ENCODE data around the gene ASCC1.
A peak's percentile ranks its signal among the peaks of the same experiment; 100 is the strongest.
"Not testable (repeated sequence)": the region's sequence is repeated elsewhere in the genome, so short reads cannot be mapped to it uniquely, and the experiment has no call there.

The ASCC1 gene

DNA sequence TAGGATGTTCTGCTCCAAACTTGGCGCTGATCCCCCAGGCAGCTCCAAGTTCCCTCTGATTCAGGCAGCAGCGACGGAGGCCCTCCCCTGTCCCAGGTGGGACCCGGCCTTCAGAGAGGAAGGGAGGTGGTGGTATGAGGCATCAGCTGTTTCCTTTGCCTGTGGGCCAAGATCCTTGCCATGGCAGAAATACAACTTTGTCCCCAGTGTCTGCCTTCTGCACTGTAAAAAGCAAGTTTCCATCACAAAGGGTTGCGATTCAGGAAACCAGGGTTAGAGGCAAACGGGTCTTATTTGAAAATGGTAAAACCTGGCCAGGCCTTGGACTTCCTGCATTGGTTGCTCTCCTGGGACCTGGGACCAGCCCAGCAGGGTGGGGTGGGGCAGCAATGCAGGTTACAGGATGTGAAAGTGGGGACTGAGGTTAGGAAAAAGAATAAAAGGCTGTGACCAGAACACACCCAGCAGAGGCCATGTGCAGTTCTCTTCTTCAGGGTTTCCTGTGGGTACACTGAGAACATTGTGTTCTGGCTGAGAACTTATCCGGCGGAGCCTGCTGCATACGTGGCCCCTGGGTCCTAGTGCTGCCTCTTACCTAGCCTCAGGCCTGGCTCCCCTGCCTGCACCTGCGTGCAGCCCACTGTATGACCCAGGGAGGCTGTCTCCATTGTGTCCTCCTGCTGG, 32.5 kb upstream of the ASCC1 start:
- DNase-seq, result peak; percentile 72

GRCh38 chr10:72245949-72246525, 30.0 kb upstream of the ASCC1 start:
- DNase-seq, result no peak

DNA sequence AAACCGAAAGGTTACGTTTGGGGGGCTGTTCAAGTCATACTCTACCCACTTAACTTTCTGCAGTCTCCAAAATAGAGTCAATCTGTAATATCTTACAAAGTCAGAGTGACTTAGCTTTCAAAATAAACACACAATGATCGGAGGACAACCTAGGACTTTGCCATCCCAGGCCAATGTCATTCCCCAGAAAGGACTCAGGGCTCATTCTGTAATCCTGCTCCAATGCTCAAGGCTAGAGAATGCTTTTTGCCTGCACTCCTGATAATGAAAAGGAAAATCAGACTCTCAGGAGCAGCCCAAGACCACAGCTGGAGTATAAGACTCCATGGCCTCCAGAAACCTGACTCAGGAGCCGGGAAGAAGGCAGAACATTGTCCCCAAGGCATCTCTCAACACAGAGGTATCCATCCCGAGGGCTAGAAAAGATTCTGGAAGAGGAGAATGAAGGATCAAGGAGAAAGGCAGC, 28.5 kb upstream of the ASCC1 start:
- no peak for DNase-seq

- DNase-seq, result peak; percentile 78
Observed at GRCh38 chr10:72243822-72244437, 27.9 kb upstream of the ASCC1 start.

DNA sequence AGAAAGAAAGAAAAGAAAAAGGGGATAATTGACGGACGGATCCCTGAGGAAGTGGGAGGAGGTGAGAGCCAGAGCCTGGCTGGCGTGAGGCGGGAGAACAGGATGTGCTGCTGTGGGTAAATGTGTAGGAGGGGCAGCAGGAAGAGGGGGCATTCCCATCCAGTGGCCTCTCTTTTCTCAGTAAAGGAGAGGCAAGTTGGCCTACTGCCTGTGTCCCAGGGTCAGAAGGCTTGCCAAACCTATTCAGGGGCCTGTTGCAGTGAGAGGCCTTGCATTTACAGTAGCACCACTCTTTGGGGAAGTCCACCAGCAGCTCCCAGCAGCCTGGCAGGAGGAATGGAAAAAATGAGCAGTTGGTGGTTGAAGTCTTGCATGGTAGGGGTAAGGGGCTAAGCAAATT, 26.6 kb upstream of the ASCC1 start:
- no peak for DNase-seq

DNA sequence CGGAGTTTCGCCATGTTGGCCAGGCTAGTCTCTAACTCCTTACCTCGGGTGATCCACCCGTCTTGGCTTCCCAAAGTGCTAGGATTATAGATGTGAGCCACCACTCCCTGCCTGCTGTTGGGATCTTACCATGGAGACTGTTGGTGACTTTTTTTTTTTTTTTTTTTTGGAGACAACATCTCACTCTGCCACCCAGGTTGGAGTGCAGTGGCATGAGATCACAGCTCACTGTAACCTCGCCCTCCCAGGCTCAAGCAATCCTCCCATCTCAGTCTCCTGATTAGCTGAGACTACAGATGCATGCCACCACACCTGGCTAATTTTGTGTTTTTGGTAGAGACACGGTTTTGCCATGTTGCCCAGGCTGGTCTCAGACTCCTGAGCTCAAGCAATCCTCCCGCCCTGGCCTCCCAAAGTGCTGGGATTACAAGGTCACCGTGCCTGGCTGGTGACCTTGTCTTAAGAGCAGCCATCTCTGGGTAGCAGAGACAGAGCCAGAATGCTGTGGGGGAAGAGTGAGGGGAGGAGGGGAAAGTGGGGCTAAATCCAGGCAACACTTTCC, 25.7 kb upstream of the ASCC1 start:
- no peak for DNase-seq

GRCh38 chr10:72240371-72240770, 24.3 kb upstream of the ASCC1 start:
- DNase-seq, result no peak

- DNase-seq, result no peak
Observed at GRCh38 chr10:72239409-72239808, 23.3 kb upstream of the ASCC1 start.

DNA sequence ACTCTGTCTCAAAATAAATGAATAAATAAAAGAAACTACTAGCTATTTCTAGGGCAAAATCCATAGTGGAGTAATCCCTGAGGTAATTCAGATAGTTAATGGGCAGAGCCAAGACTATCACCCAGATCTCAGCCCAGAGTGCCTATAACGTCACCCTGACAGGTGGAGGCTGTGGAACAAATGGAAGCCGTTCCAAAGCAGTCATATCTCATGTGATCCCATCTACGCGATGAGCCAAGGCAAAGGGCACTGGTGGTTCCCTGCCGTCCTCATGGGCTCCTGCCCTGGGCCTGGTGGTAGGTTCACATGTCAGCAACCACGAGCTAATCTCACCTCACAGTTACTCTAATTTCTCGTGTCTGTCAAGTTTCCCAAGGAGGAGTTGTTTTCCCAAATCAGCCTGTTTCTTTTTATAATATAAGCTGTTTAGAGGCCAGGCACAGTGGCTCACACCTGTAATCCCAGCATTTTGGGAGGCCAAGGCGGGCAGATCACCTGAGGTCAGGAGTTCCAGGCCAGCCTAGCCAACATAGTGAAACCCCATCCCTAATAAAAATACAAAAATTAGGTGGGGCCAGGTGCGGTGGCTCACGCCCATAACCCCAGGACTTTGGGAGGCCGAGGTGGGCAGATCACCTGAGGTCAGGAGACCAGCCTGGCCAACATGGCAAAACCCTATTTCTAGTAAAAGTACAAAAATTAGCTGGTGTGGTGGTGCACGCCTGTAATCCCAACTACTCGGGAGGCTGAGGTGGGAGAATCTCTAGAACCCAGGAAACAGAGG, 22.5 kb upstream of the ASCC1 start:
- no peak for DNase-seq

DNA sequence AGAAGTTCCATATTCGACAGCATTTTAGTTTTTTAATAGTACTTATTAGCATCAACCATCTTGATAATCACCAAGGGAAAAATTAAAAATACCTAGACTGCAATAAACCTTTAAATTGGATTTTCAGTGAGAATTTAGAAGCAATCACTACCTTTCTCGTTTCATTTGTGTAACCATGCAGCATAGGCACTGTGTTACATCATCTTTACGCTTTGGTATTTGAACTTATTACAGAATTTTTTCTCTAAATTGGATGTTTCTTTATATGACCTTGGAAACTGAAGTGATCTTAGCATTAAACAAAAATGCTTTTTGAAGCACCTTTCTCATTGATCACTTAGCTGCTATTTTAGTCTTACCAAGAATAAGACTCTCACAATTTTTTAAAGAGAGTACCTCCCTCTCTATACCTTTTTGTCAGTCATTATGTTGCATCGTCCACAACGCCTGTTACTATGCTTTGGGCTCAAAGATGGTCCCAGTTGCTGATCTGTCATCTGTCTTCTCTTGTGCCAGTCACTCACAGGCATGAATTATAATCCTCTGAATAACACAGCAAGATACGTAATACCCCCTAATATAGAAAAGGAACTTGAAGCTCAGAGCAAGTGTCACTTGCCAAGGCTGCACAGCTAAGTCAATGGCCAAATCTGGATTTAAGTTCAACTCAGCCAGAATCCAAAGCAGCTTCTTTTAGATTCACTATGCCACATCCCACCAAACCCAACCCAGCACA, 19.6 kb upstream of the ASCC1 start:
- no peak for DNase-seq

DNA sequence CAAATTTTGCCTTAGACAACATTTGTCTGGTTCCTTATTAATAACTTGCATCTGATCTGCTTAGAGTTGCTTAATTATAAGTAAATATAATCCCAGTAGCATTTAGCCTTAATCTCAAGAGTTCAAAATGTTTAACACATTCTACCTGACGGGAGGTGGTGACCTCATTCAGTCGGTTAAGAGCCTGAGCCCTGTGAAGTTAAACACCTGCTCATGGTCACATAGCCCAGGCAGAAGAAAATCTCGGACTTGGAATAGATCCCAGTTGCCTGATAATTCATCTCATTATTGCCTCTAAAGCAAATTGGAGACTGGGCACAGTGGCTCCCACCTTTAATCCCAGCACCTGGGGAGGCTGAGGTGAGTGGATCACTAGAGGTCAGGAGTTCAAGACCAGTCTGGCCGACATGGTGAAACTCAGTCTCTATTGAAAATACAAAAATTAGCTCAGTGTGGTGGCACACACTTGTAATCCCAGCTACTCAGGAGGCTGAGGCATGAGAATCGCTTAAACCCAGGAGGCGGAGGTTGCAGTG, 18.6 kb upstream of the ASCC1 start:
- DNase-seq, result no peak

GRCh38 chr10:72233621-72234020, 17.5 kb upstream of the ASCC1 start:
- DNase-seq, result no peak

GRCh38 chr10:72229261-72230251, 13.5 kb upstream of the ASCC1 start:
- no peak for DNase-seq

DNA sequence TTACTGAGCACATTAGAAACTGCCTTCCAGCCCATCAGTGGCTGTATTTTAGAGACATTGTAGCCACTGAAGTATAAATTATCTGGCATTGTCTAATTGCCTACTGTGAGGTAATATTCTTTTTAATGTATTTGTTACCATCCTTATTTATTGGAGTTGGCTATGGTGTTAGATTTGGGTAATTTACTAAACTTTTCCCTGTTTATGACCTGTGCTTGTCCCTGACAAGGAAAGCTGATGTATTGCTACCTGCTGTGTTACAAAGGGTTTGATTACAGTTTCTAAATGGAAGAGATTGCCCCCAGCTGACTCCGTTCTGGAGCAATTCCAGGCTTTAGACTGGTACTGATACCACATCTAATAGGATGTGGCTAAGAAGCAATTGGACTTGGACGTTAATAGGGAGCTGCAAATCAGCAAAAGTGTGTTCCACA, 12.3 kb upstream of the ASCC1 start:
- DNase-seq, result no peak

DNA sequence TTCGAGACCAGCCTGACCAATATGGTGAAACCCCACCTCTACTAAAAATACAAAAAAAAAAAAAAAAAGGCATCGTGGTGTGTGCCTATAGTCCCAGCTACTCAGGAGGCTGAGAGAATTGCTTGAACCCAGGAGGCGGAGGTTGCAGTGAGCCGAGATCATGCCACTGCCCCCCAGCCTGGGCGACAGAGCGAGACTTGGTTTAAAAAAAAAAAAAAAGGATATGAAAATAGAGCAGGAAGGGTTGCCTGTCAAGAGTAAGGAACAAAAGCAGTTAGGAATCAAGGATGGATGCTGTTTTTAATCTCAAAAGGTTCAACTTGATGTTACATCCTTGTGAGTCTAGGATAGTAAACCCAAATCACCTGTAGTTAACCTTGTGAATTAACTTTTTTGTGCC, 11.8 kb upstream of the ASCC1 start:
- no peak for DNase-seq

GRCh38 chr10:72226418-72227027, 10.4 kb upstream of the ASCC1 start:
- no peak for DNase-seq

- not testable (repeated sequence) for DNase-seq
Observed at GRCh38 chr10:72224191-72224590, 8.1 kb upstream of the ASCC1 start.

DNA sequence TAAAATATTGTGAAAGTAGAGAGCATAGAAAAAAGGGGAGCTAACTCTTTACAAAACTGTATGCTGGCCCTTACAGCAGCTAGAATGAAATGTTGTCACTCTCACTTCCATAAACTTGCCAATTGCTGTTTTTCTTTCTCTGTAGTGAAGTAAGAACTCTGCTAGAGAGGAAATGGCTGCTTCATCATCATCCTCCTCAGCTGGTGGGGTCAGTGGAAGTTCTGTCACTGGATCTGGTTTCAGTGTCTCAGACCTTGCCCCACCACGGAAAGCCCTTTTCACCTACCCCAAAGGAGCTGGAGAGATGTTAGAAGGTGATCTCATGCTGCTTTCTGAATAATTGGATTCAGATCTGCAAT, 7.6 kb upstream of the ASCC1 start:
- DNase-seq, result no peak

DNA sequence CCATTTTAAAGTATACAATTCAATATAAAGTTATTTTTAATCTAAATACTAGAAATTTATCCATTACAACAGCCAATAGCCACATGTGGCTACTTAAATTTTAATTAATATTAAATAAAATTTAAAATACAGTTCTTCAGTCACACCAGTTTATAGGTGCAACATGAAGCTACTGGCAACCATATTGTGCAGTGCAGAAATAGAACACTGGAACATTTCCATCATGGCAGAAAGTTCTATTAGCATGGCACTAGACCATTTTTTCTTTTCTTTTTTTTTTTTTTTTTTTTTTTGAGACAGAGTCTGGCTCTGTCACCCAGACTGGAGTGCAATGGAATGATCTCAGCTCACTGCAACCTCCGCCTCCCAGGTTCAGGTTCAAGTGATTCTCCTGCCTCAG, 5.2 kb upstream of the ASCC1 start:
- no peak for DNase-seq

GRCh38 chr10:72220637-72221036, 4.6 kb upstream of the ASCC1 start:
- no peak for DNase-seq

All from eye (tissue), 1 donor.